OCI-LY7 (cell line): ENCODE measurements around the gene PLSCR1. TPM values are rescaled to one million over a fixed set of nuclear protein-coding genes. Genes with fewer than 3 reads are reported as not detected.

ENCODE experiments used
- BruUV-seq: library from RNA; stranded (reverse); fragments of 400-500 nt; replicated peaks from 2 replicates; lab custom pipeline; 2021; lab: Mats Ljungman, UMichigan
- CTCF ChIA-PET: fragments of 300-600 bp; sonication (Branson Sonifier 250); formaldehyde crosslinking; loops from one replicate; lab custom pipeline; 2022; ENCODE audit warnings: antibody characterized with exemption; ENCODE audit not compliant: unreplicated experiment; lab: Charles Lee
- POLR2A ChIA-PET: fragments of 300-600 bp; sonication (Branson Sonifier 250); formaldehyde crosslinking; loops from one replicate; lab custom pipeline; 2022; ENCODE audit warnings: antibody characterized with exemption; lab: Charles Lee
- DNase-seq: peaks from one replicate; pipeline ENCODE4 v3.0.0-alpha.2; 2015; ENCODE audit warnings: low spot score
- H2AFZ ChIP-seq: fragments of 200-600 bp; sonication (generic), shearing (Covaris generic); 2 replicates; pipeline ENCODE4 v1.6.1; 2014; ENCODE audit warnings: mild to moderate bottlenecking, antibody characterized with exemption, low read length, moderate library complexity
- H3K27ac ChIP-seq: fragments of 200-600 bp; sonication (generic); 2 replicates; pipeline ENCODE4 v1.5.1; 2014; ENCODE audit warnings: mixed run types, low read depth, mild to moderate bottlenecking, moderate library complexity, low read length, inconsistent platforms; ENCODE audit not compliant: poor library complexity, severe bottlenecking
- H3K36me3 ChIP-seq: fragments of 200-600 bp; sonication (generic); 2 replicates; pipeline ENCODE4 v1.6.1; 2014; ENCODE audit warnings: mild to moderate bottlenecking, antibody characterized with exemption, low read length, moderate library complexity, mixed read lengths; ENCODE audit not compliant: insufficient read depth
- H3K4me1 ChIP-seq: fragments of 200-600 bp; sonication (generic); 2 replicates; pipeline ENCODE4 v1.5.1; 2014; ENCODE audit warnings: mild to moderate bottlenecking, low read length; ENCODE audit not compliant: insufficient read depth, poor library complexity, severe bottlenecking
- H3K4me2 ChIP-seq: fragments of 200-600 bp; sonication (generic); 2 replicates; pipeline ENCODE4 v1.6.1; 2014; ENCODE audit warnings: mild to moderate bottlenecking, low read length
- H3K4me3 ChIP-seq: fragments of 200-600 bp; sonication (generic); 2 replicates; pipeline ENCODE4 v1.5.1; 2014; ENCODE audit warnings: mild to moderate bottlenecking, low read depth, low read length; ENCODE audit not compliant: poor library complexity, severe bottlenecking
- H3K79me2 ChIP-seq: fragments of 200-600 bp; sonication (generic); 2 replicates; pipeline ENCODE4 v1.6.1; 2016; ENCODE audit warnings: low read depth, mild to moderate bottlenecking, low read length, moderate library complexity, mixed read lengths; ENCODE audit not compliant: insufficient read depth
- H3K9me2 ChIP-seq: fragments of 200-600 bp; sonication (generic); 2 replicates; pipeline ENCODE4 v1.6.1; 2016; ENCODE audit warnings: mild to moderate bottlenecking, low read length, mixed read lengths; ENCODE audit not compliant: insufficient read depth
- H3K9me3 ChIP-seq: fragments of 200-600 bp; sonication (generic); 2 replicates; pipeline ENCODE4 v1.6.1; 2014; ENCODE audit warnings: mild to moderate bottlenecking, mixed run types, low read length, mixed read lengths
- H4K20me1 ChIP-seq: fragments of 200-600 bp; sonication (generic); 2 replicates; pipeline ENCODE4 v1.6.1; 2014; ENCODE audit warnings: mild to moderate bottlenecking, antibody characterized with exemption, low read length, moderate library complexity, mixed read lengths; ENCODE audit not compliant: insufficient read depth
- CTCF ChIP-seq: fragments of 200-600 bp; sonication (generic); conservative IDR thresholded peaks from 2 replicates; pipeline ENCODE4 v1.5.1; 2014; ENCODE audit warnings: mild to moderate bottlenecking, antibody characterized with exemption, low read length, moderate library complexity, mixed read lengths
- EZH2phosphoT487 ChIP-seq: fragments of 200-600 bp; sonication (generic); IDR thresholded peaks from 2 replicates; pipeline ENCODE4 v1.6.1; 2018; ENCODE audit warnings: low read depth, borderline replicate concordance, mild to moderate bottlenecking, mixed run types, antibody characterized with exemption, low read length, moderate library complexity, mixed read lengths
- intact Hi-C: fragments of 100-400 bp; cut with micrococcal nuclease; formaldehyde crosslinking; loops from one replicate; pipeline ENCODE4 v1.10.0; 2022; ENCODE audit not compliant: unreplicated experiment
- total RNA-seq, 2 experiments: library from RNA; depleted of rRNA in 1 of 2; stranded (reverse); fragments of >200 nt in 1 of 2; shearing (Covaris generic) in 1 of 2; gene quantifications; 2 replicates each; pipeline ENCODE4 v1.2.3, GENCODE V29; 2014 to 2022

Gene PLSCR1
- total RNA-seq, 2 experiments from 2014 or later: 1.8 to 13.4 TPM

GRCh38 chr3:146502887-146503460 lies 41.4 kb downstream of the PLSCR1 start:
- BruUV-seq: no TSS peak
- H3K4me2 ChIP-seq: no peak overlapping the region

GRCh38 chr3:146501752-146502151 lies 42.7 kb downstream of the PLSCR1 start:
- TF ChIP-seq CTCF (no peak), EZH2phosphoT487 (no peak)
- Histone ChIP-seq H3K4me1 (no peaks in the 10 kb centered on the region), H3K9me3 (no peaks in the 10 kb centered on the region), H3K36me3 (no peaks in the 10 kb centered on the region), H3K9me2 (no peaks in the 10 kb centered on the region), H2AFZ (no peak overlapping the region), H3K4me3 (no peak overlapping the region), H3K79me2 (no peaks in the 10 kb centered on the region), H3K27ac (no peak overlapping the region), H3K4me2 (no peak overlapping the region), H4K20me1 (no peaks in the 10 kb centered on the region)
- no TSS peak for BruUV-seq
- CTCF ChIA-PET: no interaction called here
- POLR2A ChIA-PET: interaction anchor here (0.7 to 1.0 kb wide), 2 partner anchors 11 to 14 kb away, joined by 3 to 4 read pairs; no protein-coding TSS in a partner anchor
- intact Hi-C loops: no loop called here
- DNase-seq: no peak

More at GRCh38 chr3:146502887-146503460, 41.4 kb downstream of the PLSCR1 start:
- Histone ChIP-seq H3K4me3 (no peak overlapping the region), H3K79me2 (no peaks in the 10 kb centered on the region), H3K4me1 (no peaks in the 10 kb centered on the region), H2AFZ (no peak overlapping the region), H3K9me2 (no peaks in the 10 kb centered on the region), H3K36me3 (no peaks in the 10 kb centered on the region), H4K20me1 (no peaks in the 10 kb centered on the region), H3K27ac (no peak overlapping the region), H3K9me3 (no peaks in the 10 kb centered on the region)
- DNase-seq: no peak
- ChIA-PET POLR2A (interaction anchor here (0.6 to 1.5 kb wide), 2 partner anchors 12 to 1822 kb away, joined by 3 read pairs; no protein-coding TSS in a partner anchor), CTCF (no interaction called here)
- no peak for TF ChIP-seq EZH2phosphoT487
- no peak for TF ChIP-seq CTCF
- intact Hi-C loops: no loop called here

GRCh38 chr3:146499701-146500100 lies 44.7 kb downstream of the PLSCR1 start:
- Histone ChIP-seq H3K4me1 (no peaks in the 10 kb centered on the region), H3K27ac (no peak overlapping the region), H3K9me3 (no peaks in the 10 kb centered on the region), H3K36me3 (no peaks in the 10 kb centered on the region), H2AFZ (no peak overlapping the region), H3K4me2 (no peak overlapping the region), H4K20me1 (no peaks in the 10 kb centered on the region), H3K4me3 (no peak overlapping the region), H3K9me2 (no peaks in the 10 kb centered on the region), H3K79me2 (no peaks in the 10 kb centered on the region)
- no TSS peak for BruUV-seq
- CTCF ChIA-PET: no interaction called here
- no peak for DNase-seq
- intact Hi-C loops: no loop called here
- POLR2A ChIA-PET: interaction anchor here (0.9 to 1.2 kb wide), 2 partner anchors 9 to 30 kb away, joined by 3 read pairs; partner anchors contain the start of gene PLSCR2
- TF ChIP-seq CTCF (no peak), EZH2phosphoT487 (no peak)
